Thyroid gland (tissue), 4 donors: Measurements from ENCODE around the gene TMEM120B.

Source experiments
- POLR2A ChIP-seq, 2 donors: fragments of 450-650 bp; IDR thresholded peaks; one replicate each; pipeline ENCODE4 v1.6.1; 2017; ENCODE audit warnings: antibody characterized with exemption in 2 of 2, mild to moderate bottlenecking in 2 of 2, moderate library complexity in 1 of 2
- TF ChIP-seq, protein P1 (sequence below), 6 experiments: fragments of 200-600 bp in 3 of 6; fragments of 450-650 bp in 3 of 6; sonication (generic) in 3 of 6; IDR thresholded peaks; one replicate each; pipeline ENCODE4 v1.5.1; 2016 to 2019; ENCODE audit warnings: antibody characterized with exemption in 6 of 6, mild to moderate bottlenecking in 2 of 6, inconsistent platforms in 1 of 6, moderate library complexity in 1 of 6

DNA sequence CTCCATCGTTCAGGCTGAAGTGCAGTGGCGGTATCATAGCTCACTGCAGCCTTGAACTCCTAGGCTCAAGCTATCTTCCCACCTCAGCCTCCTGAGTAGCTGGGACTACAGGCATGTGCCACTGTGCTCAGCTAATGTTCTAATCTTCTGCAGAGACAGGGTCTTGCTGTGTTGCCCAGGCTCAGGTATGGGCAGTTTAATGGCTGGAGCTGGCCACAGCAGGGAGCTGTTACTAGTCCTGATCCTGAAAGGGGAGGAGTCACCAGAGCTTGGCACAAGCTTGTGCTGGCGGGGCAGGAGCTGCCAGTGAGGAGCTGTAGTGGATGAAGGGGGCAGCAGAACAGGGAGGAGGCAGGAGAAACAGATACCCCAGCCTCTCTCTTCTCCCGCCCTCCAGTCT lies 10.6 kb downstream of the TMEM120B start:
- TF ChIP-seq, protein P1, sequence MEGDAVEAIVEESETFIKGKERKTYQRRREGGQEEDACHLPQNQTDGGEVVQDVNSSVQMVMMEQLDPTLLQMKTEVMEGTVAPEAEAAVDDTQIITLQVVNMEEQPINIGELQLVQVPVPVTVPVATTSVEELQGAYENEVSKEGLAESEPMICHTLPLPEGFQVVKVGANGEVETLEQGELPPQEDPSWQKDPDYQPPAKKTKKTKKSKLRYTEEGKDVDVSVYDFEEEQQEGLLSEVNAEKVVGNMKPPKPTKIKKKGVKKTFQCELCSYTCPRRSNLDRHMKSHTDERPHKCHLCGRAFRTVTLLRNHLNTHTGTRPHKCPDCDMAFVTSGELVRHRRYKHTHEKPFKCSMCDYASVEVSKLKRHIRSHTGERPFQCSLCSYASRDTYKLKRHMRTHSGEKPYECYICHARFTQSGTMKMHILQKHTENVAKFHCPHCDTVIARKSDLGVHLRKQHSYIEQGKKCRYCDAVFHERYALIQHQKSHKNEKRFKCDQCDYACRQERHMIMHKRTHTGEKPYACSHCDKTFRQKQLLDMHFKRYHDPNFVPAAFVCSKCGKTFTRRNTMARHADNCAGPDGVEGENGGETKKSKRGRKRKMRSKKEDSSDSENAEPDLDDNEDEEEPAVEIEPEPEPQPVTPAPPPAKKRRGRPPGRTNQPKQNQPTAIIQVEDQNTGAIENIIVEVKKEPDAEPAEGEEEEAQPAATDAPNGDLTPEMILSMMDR (IDR thresholded peaks at IDR 0.05), result no peak
- TF ChIP-seq POLR2A (IDR thresholded peaks at IDR 0.05), result no peak
